Measurements from ENCODE around the gene NAALADL1.
A peak's percentile ranks its signal among the peaks of the same experiment; 100 is the strongest.
"Not testable (repeated sequence)": the region's sequence is repeated elsewhere in the genome, so short reads cannot be mapped to it uniquely, and the experiment has no call there.

NAALADL1 gene

DNA sequence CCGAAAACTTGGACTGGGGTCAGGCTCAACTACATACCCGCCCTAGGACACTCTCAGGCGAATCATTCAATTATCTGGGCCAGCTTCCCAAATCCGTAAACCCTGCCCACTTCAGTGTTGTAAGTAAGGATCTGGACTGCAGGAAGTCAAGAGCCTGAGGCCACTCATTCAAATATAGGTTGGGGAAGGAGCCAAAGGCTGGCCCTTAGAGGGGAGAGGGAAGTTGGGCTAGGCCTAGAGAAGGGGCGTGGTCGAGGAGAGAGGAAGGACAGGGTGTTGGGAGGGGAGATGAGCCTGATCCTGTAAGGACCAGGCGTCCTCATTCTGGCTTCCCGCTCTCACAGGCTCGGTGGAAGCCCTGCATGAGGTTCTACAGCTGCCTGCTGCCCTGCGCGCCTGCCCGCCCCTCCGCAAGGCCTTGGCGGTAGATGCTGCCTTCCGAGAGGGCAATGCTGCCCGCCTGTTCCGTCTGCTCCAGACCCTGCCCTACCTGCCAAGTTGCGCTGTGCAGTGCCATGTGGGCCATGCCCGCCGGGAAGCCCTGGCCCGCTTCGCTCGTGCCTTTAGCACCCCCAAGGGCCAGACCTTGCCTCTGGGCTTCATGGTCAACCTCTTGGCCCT is 14.4 kb downstream of the NAALADL1 start:
- H3K4me1 Mint-ChIP-seq: peaks cover 25% of the 10 kb centered on the region

DNA sequence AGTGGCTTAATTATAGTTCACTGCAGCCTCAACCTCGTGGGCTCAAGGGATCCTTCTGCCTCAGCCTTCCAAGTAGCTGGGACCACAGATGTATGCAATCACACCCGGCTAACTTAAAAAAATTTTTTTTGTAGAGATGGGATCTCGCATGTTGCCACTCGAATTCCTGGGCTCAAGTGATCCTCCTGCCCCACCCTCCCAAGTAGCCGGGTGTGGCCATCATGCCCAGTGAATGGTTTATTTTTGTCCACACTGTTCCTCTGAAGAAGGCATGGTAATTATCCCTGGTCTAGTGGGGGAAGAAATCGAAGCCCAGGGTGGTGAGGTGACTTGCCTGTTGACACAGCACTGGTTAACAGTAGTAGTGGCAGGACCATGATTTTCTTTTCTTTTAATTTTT is 15.5 kb downstream of the NAALADL1 start:
- Mint-ChIP-seq H3K9me3 (no peaks in the 10 kb centered on the region), H3K36me3 (peaks cover 14% of the 10 kb centered on the region), H3K4me1 (peaks cover 25% of the 10 kb centered on the region), H3K27ac (no peak overlapping the region), H3K4me3 (peak overlapping the region; percentile 83)
- DNase-seq (ENCODE audit: low spot score in 2 of 2): no peak
- no peak for ATAC-seq

More for the DNA sequence above, 14.4 kb downstream of the NAALADL1 start:
- Mint-ChIP-seq H3K9me3 (no peaks in the 10 kb centered on the region), H3K27ac (no peak overlapping the region), H3K36me3 (peaks cover 14% of the 10 kb centered on the region), H3K4me3 (no peak overlapping the region)
- DNase-seq (ENCODE audit: low spot score in 2 of 2) (no peak), ATAC-seq (no peak)

DNA sequence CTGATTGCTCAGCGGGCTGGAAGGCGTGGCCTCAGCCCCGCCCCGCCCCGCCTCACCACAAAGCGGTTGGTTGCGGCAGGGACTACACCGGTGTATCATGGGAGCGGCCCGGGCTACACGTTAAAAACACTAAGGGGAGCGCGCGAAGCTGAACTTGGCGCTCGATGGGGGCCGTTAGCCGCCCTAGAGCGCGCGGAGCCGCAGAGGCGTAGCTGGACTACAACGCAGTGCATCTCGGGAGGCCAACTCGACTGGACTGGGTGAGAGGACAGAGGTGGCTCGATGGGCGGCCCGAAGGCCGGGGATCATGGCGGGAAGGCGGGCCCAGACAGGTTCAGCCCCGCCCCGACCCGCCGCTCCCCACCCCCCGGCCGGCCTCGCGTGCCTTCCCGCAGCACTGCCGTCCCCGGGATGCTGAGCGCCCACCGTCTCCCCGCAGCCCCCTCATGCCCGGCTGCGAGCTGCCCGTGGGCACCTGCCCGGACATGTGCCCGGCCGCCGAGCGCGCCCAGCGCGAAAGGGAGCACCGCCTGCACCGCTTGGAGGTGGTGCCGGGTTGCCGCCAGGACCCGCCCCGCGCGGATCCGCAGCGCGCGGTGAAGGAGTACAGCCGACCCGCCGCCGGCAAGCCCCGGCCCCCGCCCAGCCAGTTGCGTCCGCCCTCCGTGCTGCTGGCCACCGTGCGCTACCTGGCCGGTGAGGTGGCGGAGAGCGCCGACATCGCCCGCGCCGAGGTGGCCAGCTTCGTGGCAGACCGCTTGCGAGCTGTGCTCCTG is 17.3 kb downstream of the NAALADL1 start, which contains the start of gene SAC3D1:
Gene SAC3D1, plus strand, starts transcription at position 364 of the 776 bp plus-strand sequence. Its CDS starts 83 bp downstream, at position 447.
- ATAC-seq (peak; percentile 96), DNase-seq (ENCODE audit: low spot score in 2 of 2) (peak; percentile 83 to 94)
- peak within 1 kb of the TSS; percentile 83 for H3K4me3 Mint-ChIP-seq
- peaks cover 17% of the 10 kb centered on the region for H3K4me1 Mint-ChIP-seq
- H3K27ac Mint-ChIP-seq: peak within 1 kb of the TSS; percentile 93
- peaks cover 27% of the 10 kb centered on the region for H3K36me3 Mint-ChIP-seq
- no peaks in the 10 kb centered on the region for H3K9me3 Mint-ChIP-seq

DNA sequence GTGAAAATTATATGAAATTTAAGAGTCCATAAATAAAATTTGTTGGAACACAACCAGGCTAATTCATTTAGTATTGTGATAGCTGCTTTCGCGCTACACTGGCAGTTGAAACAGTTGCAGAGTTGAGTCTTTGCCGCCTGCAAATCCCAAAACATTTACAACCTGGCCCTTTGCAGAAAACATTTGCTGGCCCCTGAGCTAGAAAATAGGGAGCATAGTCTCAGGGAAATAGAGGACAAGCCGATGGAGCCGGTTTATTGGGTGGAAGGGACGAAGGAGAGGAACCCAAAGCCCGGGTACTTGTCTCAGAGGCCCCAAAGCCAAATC is 17.9 kb downstream of the NAALADL1 start:
- Mint-ChIP-seq H3K9me3 (no peaks in the 10 kb centered on the region), H3K4me3 (peak overlapping the region; percentile 83), H3K36me3 (peaks cover 33% of the 10 kb centered on the region), H3K27ac (peak overlapping the region; percentile 93), H3K4me1 (peaks cover 17% of the 10 kb centered on the region)
- DNase-seq (ENCODE audit: low spot score in 2 of 2) (no peak), ATAC-seq (no peak)

DNA sequence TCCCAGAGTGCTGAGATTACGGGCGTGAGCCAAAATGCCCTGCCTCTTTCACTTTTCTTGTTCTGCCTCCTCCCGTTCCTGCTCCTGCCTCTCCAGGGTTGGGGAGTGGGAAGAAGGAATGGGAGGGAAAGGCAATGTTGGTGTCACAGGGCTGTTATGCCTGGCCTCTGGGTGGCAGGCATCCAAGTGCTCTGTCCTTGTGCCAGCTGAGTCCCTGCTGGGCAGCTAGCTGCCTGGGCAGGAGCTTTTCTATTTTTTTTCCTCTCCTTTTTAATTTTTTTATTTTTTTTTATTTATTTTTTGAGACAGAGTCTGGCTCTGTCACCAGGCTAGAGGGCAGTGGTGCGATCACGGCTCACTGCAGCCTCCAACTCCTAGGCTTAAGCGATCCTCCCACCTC is 21.4 kb downstream of the NAALADL1 start:
- no peaks in the 10 kb centered on the region for H3K9me3 Mint-ChIP-seq
- H3K4me3 Mint-ChIP-seq: no peak overlapping the region
- no peaks in the 10 kb centered on the region for H3K4me1 Mint-ChIP-seq
- peaks cover 31% of the 10 kb centered on the region for H3K36me3 Mint-ChIP-seq
- no peak for ATAC-seq
- no peak for DNase-seq (ENCODE audit: low spot score in 2 of 2)
- no peak overlapping the region for H3K27ac Mint-ChIP-seq

DNA sequence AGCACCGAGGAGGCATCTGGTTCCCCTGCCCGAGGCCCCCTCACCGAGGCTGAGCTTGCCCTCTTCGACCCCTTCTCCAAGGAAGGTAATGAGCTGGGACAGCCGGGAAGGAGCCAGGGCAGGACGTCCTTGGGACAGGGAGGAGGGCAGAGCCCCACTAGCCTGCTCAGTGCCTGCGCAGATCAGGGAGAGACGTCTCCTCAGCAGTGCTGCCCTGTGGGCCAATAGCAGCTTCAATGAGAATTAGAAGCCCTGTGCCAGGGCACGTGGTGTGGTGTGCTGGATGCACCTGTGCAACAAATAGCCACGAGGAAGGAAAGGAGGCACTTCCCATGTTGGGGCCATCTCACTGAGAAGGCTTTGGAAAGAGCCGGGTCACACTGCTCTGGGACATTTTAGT is 22.8 kb downstream of the NAALADL1 start:
- no peak for ATAC-seq
- no peaks in the 10 kb centered on the region for H3K9me3 Mint-ChIP-seq
- peaks cover 31% of the 10 kb centered on the region for H3K36me3 Mint-ChIP-seq
- H3K4me1 Mint-ChIP-seq: no peaks in the 10 kb centered on the region
- no peak overlapping the region for H3K27ac Mint-ChIP-seq
- no peak overlapping the region for H3K4me3 Mint-ChIP-seq
- DNase-seq (ENCODE audit: low spot score in 2 of 2): no peak

DNA sequence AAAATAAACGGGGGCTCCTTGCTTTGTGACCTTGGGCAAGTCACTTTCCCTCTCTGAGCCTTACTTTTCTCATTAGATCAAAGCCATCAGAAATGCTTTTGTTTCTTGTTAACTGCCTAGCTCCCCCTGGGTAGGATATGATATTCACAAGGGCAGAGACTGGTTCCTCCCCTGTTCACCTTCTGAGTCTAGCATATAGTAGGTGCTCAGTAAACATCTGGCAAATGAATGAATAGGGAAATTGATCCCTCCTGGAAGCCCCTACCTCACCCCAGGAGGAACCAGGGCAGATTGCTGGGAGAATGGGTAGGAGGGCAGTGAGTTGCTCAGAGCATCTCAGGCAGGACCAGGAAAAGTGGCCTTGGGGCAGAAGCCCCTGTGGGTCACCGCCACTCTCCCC is 23.9 kb downstream of the NAALADL1 start:
- Mint-ChIP-seq H3K9me3 (no peaks in the 10 kb centered on the region), H3K4me1 (no peaks in the 10 kb centered on the region), H3K4me3 (no peak overlapping the region), H3K27ac (no peak overlapping the region), H3K36me3 (peaks cover 31% of the 10 kb centered on the region)
- ATAC-seq: no peak
- no peak for DNase-seq (ENCODE audit: low spot score in 2 of 2)

DNA sequence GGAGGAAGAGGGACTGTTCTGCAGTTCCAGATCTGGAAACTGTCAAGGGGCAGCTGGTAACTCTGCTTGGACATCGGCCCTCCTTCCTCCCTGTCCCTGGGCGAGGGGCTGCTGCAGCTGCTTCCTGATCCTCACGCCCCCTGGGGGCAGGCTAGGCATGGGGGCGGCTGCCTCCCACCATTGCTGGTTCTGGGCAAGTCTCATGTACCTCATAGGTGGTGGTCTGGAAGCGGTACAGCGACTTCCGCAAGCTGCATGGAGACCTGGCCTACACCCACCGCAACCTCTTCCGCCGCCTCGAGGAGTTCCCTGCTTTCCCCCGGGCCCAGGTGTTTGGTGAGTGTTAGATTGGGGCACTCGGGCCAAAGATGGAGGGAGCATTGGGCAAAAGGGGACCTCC is 26.1 kb downstream of the NAALADL1 start:
- Mint-ChIP-seq H3K27ac (no peak overlapping the region), H3K4me1 (peaks cover 9% of the 10 kb centered on the region), H3K36me3 (peaks cover 29% of the 10 kb centered on the region), H3K9me3 (no peaks in the 10 kb centered on the region), H3K4me3 (no peak overlapping the region)
- DNase-seq (ENCODE audit: low spot score in 2 of 2): no peak
- no peak for ATAC-seq

DNA sequence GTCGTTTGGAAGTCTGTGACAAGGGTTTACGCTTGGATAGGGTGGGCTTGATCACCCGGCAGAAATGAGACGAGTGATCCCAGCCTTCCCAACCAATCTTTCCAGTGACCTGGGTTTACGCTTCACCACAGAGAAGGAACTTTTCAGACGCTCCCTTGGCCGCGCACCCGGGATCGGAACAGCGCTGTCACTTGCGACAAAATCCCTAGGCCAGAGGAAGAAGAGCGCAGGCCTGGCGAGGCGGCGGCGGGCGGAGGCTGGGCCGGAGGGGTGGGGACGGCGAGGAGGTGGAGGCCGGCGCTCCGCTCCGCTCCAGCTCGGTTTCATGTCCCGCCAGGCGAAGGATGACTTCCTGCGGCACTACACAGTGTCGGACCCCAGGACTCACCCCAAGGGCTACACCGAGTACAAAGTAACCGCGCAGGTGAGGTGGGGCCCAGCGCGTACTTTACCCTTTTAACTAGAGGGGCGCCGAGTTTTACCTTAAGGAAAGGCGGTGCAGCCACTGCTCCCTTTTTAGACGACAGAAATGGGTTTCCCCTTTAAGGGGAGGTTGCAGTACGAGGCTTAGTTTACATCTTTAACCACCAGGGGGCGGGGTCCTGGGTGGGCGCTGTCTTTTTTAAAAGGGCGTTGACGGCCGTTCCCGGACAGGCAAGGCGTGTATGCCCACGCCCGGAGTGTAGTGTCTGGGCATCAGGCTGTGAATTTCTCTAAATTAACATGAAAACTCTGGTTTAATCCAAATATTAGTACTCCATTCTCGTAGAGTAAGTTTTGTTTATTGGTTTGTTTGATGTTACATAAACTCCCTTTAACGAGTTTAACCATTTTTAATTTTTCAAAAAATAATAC is 30.9 kb downstream of the NAALADL1 start, which contains the start of gene SNX15:
Gene SNX15, plus strand, starts transcription at position 227 of the 855 bp plus-strand sequence. Its CDS starts 99 bp downstream, at position 326.
- H3K4me3 Mint-ChIP-seq: peak within 1 kb of the TSS; percentile 72
- peaks cover 3% of the 10 kb centered on the region for H3K36me3 Mint-ChIP-seq
- peak within 1 kb of the TSS; percentile 88 for H3K27ac Mint-ChIP-seq
- H3K4me1 Mint-ChIP-seq: peaks cover 15% of the 10 kb centered on the region
- no peaks in the 10 kb centered on the region for H3K9me3 Mint-ChIP-seq
- DNase-seq (ENCODE audit: low spot score in 2 of 2): peak; percentile 87 to 94
- ATAC-seq: peak; percentile 96

DNA sequence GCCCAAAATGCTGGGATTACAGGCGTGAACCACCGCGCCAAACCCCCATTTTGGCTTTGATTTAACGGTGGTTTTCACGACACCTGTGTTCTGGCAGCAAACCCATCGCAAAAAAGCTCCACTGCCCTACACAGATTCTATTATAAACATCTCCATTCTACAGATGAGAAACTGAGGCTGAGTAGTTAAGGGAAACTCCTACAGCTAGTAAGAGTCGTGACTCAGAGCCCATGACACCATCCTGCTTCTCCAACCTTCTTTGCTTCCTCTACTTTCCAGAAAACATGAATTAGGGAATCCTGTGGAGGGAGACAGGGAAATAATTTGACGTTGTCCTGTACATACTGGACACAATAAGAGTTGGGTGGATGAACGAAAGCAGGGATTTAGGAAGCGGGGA is 31.5 kb downstream of the NAALADL1 start:
- Mint-ChIP-seq H3K4me1 (peaks cover 15% of the 10 kb centered on the region), H3K4me3 (peak overlapping the region; percentile 72), H3K36me3 (no peaks in the 10 kb centered on the region), H3K9me3 (no peaks in the 10 kb centered on the region), H3K27ac (peak overlapping the region; percentile 88)
- DNase-seq (ENCODE audit: low spot score in 2 of 2) (no peak), ATAC-seq (no peak)

DNA sequence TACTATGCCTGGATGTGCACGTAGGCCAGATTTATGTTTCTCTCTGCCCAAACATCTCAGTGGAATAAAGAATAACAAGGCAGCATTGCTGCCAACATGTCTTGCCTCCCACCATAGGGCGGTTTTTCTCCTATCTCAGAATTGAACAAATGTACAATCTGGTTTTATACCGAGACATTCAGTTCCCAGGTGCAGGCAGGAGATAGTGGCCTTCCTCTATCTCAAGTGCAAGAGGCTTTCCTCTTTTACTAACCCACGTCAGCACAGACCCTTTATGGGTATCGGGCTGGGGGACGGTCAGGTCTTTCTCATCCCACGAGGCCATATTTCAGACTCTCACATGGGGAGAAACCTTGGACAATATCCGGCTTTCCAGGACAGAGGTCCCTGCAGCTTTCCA is 34.9 kb downstream of the NAALADL1 start:
- not testable (repeated sequence) for H3K9me3 Mint-ChIP-seq; ATAC-seq; DNase-seq (ENCODE audit: low spot score in 2 of 2); H3K4me3 Mint-ChIP-seq
- Mint-ChIP-seq H3K4me1 (peaks cover 15% of the 10 kb centered on the region), H3K27ac (peak overlapping the region; percentile 52), H3K36me3 (peaks cover 20% of the 10 kb centered on the region)

DNA sequence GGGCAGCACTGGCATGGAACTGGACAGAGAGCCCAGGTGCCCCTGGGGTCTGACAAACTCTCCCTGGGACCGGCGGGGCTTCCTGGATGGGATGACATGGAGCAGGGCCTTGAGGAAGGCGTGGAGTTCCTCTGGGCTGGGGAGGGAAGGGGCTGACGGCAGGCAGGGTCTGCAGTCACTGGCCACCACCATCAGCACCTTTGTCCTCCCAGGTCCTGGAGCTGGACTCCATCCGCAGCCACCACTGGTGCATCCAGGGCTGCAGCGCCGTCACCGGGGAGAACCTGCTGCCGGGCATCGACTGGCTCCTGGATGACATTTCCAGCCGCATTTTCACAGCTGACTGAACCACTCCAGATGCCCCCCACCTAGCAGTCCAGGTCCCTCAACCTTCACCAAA is 36.8 kb downstream of the NAALADL1 start:
- Mint-ChIP-seq H3K4me3 (no peak overlapping the region), H3K4me1 (peaks cover 9% of the 10 kb centered on the region), H3K27ac (no peak overlapping the region), H3K9me3 (no peaks in the 10 kb centered on the region), H3K36me3 (peaks cover 26% of the 10 kb centered on the region)
- ATAC-seq (no peak), DNase-seq (ENCODE audit: low spot score in 2 of 2) (no peak)

DNA sequence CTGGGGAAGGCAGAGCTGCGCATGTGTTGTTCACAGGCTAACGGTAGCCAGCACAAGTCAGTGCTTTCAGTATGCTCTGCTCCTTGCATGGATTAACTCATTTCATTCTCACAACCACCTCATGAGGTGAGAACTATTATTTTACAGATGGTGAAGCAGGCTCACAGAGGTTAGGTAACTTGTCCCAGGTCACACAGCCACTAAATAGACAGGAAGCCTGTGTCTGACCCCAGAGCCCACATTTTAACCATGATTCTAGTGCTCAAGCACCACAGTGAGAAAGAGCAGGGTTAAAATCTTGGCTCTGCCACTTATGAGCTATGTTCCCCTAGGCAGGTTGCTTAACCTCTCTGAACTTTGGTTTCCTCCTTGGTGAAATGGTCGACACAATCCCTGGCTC is 37.4 kb downstream of the NAALADL1 start:
- no peak for ATAC-seq
- peaks cover 14% of the 10 kb centered on the region for H3K4me1 Mint-ChIP-seq
- no peak overlapping the region for H3K4me3 Mint-ChIP-seq
- H3K9me3 Mint-ChIP-seq: no peaks in the 10 kb centered on the region
- H3K27ac Mint-ChIP-seq: no peak overlapping the region
- no peak for DNase-seq (ENCODE audit: low spot score in 2 of 2)
- H3K36me3 Mint-ChIP-seq: peaks cover 26% of the 10 kb centered on the region

DNA sequence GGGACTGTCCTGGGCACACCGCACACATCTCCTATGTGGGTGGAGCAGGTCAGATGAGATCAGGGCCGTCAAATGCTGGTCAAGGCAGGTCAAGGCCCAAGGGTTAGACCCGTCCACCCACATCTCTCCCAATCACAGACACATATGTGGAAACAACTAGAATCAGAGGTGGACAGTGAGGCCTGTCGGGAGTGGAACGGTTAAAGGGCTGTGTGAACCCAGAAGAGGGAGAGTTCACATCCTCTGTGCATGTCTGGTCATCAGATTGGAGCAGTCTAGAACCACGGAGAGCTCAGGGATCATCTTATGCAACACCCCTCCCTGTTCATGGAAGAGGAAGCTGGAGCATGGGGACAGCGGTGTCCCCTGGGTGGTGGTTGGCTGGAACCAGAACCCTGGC is 38.5 kb downstream of the NAALADL1 start:
- Mint-ChIP-seq H3K9me3 (no peaks in the 10 kb centered on the region), H3K36me3 (peaks cover 26% of the 10 kb centered on the region), H3K4me1 (peaks cover 22% of the 10 kb centered on the region), H3K27ac (peak overlapping the region; percentile 23), H3K4me3 (no peak overlapping the region)
- ATAC-seq: no peak
- no peak for DNase-seq (ENCODE audit: low spot score in 2 of 2)

DNA sequence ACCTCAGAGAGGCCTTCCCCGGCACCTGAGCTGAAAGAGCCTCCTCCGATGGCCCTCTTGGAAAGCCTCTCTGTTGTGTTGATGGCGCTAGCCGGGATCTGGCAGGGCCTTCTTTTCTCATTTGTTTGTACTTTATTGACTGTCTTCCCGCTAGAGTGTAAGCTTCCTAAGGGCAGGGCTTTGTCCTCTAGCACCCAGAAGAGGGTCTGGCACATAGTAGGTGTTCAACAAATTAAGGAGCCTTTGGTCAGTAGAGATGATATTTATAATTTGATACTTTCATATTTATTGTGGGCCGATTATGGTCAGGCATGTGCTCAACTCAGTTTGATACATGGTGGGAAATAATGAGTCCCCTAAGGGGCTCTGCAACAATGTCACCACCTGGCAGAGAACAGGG is 40.4 kb downstream of the NAALADL1 start:
- H3K9me3 Mint-ChIP-seq: no peaks in the 10 kb centered on the region
- peaks cover 29% of the 10 kb centered on the region for H3K4me1 Mint-ChIP-seq
- H3K36me3 Mint-ChIP-seq: peaks cover 31% of the 10 kb centered on the region
- DNase-seq (ENCODE audit: low spot score in 2 of 2): no peak
- H3K27ac Mint-ChIP-seq: no peak overlapping the region
- no peak for ATAC-seq
- H3K4me3 Mint-ChIP-seq: no peak overlapping the region

Measured in stimulated activated effector memory CD8-positive, alpha-beta T cell treated with anti-CD3 and anti-CD28 coated beads, Interleukin-12 subunit alpha, Interleukin-12 subunit beta, amount 100 ng/mL, for 72 hours (primary cell).